ENCODE results near the gene MGAT5.
A peak's percentile ranks its signal among the peaks of the same experiment; 100 is the strongest.

The MGAT5 gene, protein sequence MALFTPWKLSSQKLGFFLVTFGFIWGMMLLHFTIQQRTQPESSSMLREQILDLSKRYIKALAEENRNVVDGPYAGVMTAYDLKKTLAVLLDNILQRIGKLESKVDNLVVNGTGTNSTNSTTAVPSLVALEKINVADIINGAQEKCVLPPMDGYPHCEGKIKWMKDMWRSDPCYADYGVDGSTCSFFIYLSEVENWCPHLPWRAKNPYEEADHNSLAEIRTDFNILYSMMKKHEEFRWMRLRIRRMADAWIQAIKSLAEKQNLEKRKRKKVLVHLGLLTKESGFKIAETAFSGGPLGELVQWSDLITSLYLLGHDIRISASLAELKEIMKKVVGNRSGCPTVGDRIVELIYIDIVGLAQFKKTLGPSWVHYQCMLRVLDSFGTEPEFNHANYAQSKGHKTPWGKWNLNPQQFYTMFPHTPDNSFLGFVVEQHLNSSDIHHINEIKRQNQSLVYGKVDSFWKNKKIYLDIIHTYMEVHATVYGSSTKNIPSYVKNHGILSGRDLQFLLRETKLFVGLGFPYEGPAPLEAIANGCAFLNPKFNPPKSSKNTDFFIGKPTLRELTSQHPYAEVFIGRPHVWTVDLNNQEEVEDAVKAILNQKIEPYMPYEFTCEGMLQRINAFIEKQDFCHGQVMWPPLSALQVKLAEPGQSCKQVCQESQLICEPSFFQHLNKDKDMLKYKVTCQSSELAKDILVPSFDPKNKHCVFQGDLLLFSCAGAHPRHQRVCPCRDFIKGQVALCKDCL

DNA sequence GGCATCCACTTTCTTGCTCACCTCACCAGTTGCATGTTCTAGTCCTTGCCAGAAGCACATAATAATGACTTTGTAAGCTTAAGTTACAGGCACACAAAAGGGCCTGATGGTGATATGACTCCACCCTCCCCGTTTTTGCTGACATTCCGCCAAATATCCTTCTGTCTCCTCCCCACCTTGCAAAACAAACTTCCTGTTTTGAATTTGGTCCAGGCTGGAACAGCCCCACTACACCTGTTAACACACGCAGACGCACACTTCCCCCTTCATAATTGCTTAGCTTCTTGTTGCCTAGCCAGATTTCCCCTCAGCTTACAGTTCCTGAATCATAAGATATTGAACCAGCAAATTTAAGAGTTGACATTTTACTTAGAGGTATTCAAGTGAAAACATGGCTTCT is at the start of gene MGAT5:
Gene MGAT5 (plus strand): TSS at position 269 of the 400 bp plus-strand sequence. CDS start 332 bp downstream, outside the sequence.
- DNase-seq (ENCODE audit: low spot score), result no peak

DNA sequence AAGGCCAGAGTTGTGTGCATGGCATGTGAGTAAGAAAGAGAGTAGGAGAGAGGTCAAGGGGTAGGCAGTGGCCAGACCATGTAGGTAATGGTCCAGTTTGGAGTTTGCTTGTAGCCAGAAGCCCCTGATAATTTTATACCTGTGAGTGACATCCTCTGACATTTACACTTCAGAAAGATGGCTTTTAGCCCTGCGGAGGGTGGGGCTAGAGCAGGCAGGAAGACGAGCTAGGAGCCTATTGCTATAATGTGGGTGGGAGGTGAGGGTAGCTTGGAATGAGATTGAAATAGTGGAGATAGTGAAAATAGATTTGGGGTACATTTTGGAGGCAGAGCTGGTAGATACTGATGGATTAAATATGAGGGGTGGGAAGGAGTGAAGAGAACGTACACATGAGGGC is 48.8 kb upstream of the MGAT5 start:
- DNase-seq (ENCODE audit: low spot score), result no peak

DNA sequence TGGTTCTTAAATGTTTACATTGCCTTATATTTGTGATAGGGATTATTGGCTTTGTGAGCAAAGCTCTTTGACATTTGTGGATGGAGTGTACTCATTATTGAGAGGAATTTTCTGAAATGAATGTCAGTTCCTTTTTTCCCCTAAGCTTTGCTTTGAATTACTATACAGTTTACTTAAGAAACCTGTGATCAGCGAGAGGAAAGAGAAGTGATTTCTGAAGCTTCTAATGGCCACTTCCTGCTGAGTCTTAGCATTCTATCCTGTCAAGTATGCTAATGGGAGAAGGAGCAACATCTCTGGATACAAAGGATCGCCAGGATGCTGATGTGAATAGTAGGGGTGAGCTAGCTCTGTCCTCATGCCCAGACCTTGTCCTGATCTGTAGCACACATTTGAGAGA is 47.8 kb upstream of the MGAT5 start:
- no peak for DNase-seq (ENCODE audit: low spot score)

DNA sequence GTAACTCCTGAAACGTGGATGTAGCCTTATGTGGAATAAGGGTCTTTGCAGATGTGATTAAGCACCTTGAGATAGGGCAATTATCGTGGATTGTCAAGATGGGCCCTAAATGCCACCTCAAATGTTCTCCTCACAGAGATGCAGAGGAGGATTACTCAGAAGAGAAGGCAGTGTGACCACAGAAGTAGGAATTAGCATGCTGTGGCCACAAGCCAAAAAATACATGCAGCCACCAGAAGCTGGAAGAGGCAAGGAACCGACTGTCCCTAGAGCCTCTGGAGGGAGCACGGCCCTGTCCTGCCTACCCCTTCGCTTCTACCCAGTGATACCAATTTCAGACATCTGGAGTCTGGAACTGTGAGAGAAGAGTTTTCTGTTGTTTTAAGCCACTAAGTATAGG is 47.3 kb upstream of the MGAT5 start:
- no peak for DNase-seq (ENCODE audit: low spot score)

DNA sequence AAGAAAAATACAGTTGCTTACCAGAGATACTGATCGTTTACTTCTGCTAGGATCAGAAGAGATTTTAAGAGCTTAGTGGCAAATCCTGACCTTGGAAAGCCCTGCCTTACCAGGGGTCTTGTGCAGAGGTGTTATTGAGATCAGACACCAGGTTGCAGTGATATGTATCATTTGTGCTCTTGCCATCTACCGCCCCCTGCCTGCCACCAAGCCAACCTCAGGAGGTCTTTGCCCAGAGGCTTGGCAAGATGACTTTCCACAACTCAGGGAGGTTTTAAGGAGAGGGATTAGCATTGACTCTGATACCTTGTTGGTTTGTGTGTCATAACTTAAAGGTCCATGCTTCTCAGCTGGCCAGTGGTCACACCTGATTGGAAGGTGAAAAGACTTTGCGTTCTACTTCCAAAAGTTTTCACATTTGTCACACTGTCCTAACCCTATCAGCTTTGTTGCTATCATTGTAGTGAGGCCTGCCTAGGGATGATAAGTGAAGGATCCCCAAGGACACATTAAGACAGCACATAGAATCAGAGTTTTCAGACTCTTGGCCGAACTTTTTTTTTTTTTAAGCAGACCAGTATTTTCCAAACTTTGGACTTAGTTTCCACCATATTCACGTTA is 46.2 kb upstream of the MGAT5 start:
- DNase-seq (ENCODE audit: low spot score), result no peak

DNA sequence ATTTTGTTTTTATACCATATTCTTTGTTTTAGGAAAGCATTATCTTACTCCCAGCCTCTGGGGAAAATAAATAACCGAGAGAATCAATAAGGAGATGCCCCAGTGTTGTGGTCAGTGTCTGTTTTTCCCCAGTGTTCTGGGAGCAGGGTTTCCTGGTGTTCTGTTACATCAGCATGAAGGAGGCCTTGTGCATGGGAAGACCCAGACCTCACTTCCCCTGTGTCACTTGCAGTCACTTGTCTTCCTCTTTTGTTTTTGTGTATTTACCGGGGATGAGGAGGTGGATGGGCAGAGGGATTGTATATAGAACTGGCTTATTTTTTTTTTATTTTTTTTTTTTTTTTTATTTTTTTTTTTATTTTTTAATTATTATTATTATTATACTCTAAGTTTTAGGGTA is 45.0 kb upstream of the MGAT5 start:
- DNase-seq (ENCODE audit: low spot score), result no peak

DNA sequence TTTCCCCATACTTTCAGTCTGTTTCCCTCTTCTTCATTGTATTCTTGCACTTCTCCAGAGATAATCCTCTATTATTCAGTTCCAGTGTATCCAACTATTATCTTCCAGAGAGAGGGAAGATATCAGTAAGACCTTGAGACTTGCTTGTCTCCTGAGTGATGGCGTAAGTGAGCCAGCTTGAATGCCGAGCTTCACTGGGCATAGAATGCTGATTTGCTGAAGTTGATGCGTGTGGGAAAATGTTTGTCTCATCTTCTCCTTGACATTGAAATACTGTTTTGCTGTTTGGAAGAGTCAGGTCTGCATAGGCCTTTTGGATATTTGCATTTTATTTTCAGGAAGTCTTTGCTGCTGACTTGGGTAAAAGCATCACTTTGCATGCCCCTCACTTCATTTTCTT is 41.1 kb upstream of the MGAT5 start:
- DNase-seq (ENCODE audit: low spot score), result no peak

DNA sequence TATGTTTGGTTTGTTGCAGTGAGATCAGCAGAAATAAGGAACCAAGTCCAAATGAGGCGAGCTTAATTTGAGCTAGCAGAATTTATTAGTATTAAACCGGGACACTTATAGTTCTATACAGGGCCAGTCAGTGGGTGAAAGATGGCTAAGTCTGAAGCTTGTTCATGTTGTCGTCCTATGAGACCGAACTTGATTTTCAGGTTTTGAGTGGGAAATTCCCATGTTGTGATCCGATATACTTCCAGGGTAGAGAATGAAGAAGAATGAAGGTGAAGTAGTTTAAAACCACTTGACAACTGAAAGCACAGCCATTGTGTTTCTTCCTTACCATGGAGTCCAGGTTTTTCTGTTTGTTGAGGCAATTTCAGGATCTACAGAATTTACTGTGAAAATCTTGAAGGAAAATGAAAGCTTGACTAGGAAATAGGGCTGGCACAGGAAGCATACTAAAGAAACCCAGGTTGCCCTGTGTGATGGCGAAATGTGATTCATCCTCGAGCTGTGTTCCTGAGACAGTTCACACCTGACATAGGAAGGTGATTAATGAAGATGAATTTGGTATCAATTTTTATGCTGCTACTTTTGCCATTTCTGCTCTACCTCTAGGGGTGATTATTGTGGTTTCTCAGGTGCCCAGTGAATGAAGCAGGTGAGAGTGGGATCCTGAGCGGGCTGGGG is 37.6 kb upstream of the MGAT5 start:
- DNase-seq (ENCODE audit: low spot score), result no peak

DNA sequence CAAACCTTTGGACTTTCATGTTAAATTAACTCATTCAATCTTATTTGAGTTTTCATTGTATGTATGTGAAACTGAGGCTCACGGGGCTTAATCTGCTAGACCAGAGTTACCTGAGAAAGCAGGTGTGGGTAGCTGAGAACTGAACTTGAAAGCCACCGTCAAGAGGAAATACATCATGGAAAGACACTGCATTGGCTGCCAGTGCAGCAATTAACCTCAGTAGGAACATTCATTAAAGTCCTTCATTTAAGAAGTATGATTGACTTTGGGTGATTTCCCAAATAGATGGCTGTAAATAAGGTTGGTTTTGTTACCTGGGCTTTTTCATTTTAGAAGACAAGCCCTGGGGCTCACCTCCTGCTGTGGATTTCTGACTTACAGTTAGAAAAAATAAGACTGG is 36.5 kb upstream of the MGAT5 start:
- DNase-seq (ENCODE audit: low spot score), result no peak

DNA sequence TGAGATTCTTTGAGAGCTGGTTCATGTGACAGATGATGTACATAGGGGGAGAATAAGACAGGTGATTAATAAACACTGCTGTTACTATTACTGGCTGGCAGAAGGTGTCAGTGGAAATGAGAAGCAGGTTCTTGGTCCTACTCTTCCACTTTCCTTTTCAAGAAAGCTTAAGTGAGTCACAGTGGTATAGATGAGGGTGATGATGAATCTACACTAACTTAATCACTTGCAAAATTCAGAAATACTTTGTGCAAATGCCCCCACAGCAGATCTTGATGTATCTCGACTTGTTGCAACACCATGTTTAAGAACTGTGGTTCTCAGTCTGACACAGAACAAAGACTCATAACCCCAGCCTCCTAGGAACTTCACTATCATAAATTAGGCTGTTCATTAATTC is 35.9 kb upstream of the MGAT5 start:
- peak; percentile 15 for DNase-seq (ENCODE audit: low spot score)

DNA sequence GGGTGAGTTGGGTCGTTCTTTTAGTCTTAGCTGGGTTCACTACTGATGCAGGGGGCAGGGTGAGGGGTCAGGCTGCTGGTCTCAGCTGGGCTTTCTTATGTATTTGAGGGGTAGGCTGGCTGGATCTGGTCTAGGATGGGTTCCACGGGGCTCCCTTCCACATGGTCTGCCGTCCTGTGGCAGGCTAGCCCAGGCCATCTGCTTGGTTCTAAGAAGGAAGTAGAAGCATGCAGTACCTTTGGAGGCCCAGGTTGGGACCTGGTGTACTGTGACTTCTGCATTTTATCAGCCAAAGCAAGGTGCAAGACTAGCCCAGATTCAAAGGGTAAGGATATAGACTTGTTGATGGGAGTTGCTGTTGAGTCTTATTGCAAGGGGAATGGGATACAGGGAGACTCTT is 35.5 kb upstream of the MGAT5 start:
- no peak for DNase-seq (ENCODE audit: low spot score)

DNA sequence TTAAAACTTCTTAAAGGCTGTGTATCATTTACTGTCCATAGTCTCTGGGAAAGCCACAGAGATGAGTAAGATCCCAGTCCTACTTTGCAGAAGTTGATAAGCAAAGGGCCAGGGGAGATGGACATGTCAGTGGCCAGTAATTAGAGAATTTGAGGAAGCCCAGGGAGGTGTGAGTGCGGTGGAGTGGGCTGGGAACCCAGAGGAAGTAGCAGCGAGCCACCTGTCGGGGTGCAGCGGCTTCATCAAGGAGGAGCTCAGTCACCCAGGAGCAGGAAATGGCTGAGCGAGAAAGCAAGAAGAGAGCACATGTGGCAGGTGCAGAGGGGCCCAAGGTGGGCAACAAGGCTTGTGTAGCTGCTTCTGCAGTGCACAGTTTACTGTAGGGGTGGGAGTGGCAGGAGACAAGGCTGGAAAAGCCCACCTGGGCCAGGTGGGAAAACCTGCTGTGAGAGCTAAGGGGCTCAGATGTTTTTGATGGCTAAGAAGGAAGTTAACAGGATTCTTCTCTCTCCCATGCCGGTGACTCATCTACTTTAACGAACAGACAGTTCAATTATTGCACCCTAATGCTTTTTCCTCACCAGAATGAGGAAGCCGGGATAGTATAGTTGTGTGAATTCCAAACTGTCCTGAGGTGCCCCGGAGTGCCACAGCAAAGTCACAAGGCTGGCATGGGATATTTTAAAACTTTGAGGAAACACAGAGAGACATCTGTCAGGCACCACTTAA is 34.8 kb upstream of the MGAT5 start:
- no peak for DNase-seq (ENCODE audit: low spot score)

DNA sequence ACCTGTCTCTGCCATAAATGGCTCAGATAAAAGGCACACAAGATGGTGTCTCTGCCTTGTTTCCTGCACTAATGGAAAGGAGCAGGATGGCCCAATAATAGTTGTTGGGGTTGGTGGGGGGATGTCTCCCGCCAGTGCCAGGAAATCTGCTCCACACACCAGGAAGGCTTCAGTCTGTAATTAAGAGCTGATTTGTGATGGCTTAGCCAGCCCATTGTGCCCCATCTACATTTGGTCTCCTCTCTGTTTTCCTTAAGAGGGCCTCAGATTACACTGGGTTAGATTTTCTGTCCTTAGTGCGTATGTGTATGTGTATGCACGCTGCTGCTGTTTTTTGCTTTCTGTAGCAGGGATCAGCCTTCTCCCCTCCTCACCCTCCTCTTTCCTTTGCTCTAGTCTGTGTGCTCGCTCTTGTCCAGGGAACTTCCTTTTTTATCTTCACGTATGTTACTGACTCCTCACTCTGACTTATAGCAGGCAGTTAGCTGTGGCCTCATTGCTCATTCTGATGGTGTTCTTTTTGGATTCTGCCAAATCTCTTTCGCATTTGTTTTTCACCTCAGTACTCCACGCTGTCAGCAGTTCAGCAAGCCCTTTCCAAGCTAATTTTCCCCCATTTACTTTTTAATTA is 33.4 kb upstream of the MGAT5 start:
- no peak for DNase-seq (ENCODE audit: low spot score)

DNA sequence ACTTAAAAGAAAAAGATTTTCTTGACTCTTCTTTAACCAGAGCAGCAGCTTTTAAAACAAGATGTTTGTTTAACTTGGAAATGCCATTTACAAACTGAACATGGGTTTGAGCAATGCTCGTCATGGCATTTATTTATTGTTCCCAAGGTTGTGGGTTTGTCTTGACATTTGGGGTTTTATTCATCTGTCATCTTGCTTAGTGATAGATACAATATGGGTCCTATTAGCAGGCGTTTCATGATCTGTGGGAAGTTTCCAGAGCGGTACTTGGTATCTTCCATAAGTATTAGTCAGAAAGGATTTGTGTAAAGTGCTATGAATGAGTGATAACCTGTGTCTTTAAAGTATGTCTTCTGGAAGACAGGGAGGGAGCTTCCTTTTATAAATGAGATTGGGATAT is 29.9 kb upstream of the MGAT5 start:
- DNase-seq (ENCODE audit: low spot score), result no peak

DNA sequence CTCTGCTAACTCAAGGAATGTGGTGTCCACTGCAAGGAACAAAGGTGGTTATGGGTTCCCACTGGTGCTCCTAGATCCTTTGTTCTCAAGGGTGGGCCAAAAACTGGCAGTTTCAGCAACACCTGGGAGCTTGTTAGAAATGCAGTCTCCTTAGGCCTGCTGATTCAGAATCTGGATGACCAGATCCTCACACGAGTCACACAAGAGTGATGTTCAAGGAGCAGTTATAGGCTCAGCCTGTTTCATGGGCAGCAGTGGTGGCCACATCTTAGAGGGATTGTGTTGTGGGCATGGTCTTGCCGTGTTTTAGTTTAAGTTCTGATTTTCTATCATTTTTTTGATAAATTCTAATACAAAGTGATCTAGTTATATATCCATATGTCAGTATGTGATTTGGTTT is 28.7 kb upstream of the MGAT5 start:
- DNase-seq (ENCODE audit: low spot score), result no peak

DNA sequence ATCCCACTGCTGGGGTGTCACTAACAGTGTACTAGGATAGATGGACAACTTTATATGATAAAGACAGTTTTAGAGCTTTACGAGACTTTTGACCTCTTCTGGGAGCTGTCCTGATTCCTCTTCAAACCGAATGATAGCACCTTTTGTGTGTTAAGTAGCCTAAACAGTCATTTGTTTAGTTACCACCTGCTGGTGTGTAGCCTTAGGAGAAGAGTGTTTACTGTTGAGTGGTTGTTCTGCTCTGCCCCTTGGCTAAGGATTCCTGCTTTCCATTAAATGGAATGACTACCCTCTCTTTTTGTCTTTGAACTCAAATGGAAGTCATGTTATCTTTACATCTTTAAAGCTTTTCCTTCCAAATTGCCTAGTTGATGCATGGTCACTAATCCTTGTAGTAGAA is 28.0 kb upstream of the MGAT5 start:
- no peak for DNase-seq (ENCODE audit: low spot score)

DNA sequence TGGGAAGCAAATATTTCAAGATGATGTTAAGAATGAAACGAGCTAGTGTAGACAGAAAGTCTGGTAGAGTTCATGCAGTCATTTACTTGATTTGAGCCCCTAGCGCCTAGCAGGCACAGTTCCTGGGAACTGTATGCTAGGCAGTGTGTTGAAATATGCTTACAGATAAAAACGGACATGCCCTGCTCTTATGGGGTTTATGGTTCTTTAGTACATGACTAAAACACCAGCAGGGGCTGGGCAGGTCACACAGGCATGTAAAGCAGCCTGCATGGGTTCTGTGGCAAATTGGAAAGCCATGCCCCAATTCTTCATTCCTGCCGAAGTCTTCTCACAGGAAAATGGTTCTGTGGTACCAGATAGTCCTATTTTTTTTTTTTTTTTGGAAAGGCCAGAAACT is 27.3 kb upstream of the MGAT5 start:
- no peak for DNase-seq (ENCODE audit: low spot score)

DNA sequence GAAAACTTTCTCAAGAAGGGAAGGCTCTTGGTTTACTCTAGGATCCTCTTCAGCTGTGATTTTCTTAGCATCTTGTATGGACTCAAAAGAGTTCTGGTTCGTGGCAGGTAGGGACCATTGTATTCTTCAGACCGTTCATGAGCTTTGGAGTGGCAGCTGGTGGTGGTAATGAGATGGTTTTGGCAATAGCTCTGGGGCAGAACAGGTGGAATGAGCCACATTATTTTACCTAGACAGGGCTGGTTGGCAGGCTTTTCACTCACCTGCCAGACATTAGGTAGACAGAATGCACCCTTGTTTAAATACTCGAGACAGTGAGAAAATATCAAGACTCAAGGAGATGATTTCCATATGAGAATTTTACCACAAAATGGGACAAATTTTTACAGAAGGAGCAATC is 26.2 kb upstream of the MGAT5 start:
- DNase-seq (ENCODE audit: low spot score), result no peak

DNA sequence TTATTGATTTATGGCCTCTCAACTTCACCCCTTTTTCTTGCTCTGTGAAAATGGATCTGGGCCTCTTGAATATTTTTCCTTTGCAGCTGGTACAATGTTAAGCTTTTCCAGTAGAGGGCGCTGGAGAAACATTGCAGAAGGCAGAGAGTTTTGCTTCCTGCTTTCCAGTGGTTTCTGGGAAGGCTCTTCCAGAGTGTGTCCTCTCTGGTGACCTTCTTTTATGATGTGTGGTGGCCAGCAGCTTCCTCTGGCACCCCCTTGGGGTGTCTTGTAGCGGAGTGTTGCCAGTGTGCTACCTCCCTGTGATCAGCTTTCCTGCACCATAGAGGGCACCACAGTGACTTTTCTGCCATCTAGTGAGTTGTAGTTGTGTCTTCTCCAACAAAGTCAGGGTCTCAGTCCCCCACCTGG is 25.4 kb upstream of the MGAT5 start:
- no peak for DNase-seq (ENCODE audit: low spot score)

DNA sequence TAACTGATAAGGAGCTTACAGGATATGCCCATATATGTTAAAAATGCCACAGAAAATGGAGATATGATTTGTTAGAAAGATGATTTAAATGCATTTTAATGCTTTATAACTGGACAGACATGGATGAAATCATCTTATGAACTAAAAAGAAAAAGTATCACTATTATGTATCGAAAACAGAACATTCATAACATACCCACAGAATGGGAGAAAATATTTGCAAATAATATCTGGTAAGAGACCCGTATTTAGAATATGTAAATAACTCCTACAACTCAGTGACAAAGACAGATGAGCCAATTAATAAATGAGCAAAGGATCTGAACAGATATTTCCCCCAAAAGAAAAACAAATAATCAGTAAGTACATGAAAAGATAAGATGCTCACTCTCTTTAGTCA is 24.3 kb upstream of the MGAT5 start:
- no peak for DNase-seq (ENCODE audit: low spot score)

DNA sequence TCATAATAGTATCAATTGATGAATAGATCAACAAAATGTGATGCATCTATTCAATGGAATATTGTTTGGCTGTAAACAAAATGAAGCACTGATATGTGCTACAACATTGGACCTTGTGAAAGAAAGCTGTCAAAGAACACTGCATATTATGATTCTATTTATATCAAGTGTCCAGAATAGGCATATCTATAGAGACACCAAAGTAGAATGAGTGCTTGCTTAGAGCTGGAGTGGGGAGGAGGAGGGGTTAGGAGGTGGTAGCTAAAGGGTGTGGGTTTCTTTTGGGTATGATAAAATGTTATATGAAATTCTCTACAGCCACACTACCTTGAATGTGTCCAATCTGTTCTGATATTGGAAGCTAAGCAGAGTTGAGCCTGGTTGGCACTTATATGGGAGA is 23.0 kb upstream of the MGAT5 start:
- no peak for DNase-seq (ENCODE audit: low spot score)
